NCI-H146 treated with DMSO at 0.1 percent for 48 hours (cell line): Measurements from ENCODE around the gene MIEN1.
"Not testable (repeated sequence)": the region's sequence is repeated elsewhere in the genome, so short reads cannot be mapped to it uniquely, and the experiment has no call there.

Experiments used
- DNase-seq: peaks from one replicate; lab custom pipeline; 2025; ENCODE audit not compliant: unreplicated experiment; lab: John Stamatoyannopoulos, UW

The MIEN1 gene

DNA sequence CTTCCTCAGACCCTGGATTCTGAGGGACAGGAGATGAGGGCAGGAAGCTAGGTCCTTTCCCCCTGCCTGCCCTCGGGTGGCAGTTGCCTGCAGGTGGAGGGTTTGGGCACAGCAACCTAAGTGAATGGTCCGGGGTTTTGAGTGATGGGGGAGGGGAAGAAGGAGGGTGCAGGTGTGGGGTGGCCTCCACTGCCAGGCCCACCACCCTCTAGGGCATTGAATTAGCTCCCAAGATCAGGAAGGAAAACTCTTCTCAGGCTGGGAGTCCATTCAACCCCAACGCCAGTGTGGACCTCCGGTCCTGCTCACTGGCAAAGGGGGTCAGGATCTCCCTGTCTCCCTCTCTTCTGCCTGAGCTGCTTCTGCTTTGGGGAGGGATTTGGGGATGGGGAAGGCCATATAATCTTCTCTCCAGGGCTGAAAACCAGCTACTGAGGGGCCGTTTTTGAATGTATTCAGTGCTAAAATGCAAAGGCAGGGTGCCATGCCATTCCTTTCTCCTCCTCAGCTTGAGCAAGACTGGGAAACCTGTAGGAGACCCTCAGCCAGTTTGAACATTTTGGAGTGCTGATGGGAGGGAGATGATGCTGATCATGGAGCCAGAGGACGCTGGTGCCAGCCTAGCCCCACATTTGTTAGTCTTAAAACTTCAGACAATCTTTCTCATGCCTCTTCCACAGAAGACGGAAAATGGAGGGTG, 26.2 kb upstream of the MIEN1 start:
- no peak for DNase-seq

GRCh38 chr17:39755554-39756379, 25.4 kb upstream of the MIEN1 start:
- DNase-seq: no peak

- no peak for DNase-seq
Measured at GRCh38 chr17:39754958-39755553, 24.7 kb upstream of the MIEN1 start.

GRCh38 chr17:39754161-39754957, 24.0 kb upstream of the MIEN1 start:
- DNase-seq: peak; percentile 54

GRCh38 chr17:39753514-39754160, 23.3 kb upstream of the MIEN1 start:
- DNase-seq: no peak

DNA sequence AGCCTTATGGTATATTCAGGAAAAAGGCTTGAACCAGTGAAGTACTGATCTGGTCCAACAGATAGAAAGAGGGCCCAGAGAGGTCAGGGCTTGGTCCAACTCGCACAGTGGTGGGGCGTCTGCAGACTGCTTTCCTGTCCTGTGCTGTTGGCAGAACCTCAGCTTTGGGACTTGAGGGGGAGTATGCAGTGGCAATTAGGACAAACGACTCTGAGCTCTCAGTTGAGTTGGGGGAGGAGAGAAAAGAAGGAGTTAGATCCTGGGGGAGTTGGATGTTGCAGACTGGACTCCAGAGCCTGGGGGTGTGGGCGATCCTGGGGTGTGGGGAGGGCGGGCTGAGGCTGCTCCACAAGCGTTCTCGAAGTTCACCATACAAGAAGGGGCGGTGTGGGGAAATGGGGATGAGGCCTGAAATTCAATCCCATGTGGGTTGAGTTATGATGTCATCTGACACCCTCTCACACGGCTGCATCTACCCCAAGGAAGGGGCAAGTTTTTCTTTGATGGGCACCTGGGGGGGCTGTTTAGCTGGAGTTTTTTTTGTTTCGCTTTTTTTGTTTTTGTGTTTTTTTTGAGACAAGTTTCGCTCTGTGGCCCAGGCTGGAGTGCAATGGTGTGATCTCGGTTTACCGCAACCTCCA, 22.0 kb upstream of the MIEN1 start:
- no peak for DNase-seq

DNA sequence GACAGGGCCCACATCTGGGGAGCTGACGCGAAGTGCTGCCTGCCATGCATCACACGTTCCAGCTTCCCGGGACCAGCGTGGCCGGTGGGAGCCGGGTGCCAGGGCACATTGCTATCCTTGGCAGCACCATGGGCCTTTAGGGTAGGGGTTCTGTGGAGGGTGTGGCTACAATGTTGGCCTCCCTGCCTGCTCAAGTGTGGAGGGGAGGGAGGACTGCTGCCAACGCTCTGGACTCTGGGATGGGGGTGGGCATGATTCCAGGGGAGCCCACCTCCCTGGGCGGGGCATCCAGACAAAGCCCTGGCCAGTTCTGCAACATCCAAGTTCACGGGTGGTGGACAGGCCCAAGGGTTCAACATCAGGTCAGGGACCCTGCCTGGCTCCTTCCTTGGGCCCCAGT, 21.3 kb upstream of the MIEN1 start:
- DNase-seq: no peak

- no peak for DNase-seq
Measured at GRCh38 chr17:39751016-39751543, 20.7 kb upstream of the MIEN1 start.

DNA sequence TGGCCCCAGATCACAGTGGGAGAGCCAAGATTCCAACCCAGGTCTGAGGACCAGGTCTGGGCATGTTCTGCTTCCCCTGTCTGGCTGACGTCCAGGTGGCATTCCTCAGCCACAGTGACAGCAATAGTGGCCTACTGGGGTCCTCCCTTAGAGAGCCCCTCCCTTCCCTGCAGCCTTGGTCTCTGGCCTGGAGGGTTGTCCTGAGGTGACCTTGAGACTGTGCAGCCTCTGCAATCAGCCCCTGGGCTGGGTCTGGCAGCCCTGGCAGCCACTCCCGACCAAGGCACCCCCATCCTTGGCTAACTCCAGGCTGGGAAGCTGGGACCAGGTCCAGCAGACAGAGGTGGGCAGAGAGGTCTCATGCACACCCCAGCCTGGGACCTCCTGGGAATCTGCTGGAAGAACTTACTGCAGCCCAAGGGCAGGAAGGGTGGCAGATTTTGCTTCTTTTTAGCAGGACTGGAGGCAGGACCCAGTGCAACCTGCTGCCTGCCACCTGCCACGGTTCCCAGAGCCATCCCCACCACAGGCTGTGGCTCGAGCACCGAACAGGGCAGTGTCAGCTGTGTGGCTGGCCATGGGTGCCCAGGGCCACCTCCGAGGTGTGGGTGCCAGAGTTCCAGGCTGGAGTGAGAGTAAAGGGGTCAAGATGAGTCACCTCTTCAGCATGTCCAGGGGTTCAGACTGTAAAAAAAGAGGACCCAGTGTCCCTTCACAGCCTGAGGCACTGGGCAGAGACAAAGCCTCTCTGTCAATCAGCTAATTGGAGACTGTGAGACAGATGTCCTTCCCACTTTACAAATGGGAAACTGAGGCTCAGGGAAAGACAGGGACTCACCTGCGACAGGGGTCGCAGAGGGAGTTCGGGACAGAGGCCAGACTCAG, 20.0 kb upstream of the MIEN1 start:
- no peak for DNase-seq

DNA sequence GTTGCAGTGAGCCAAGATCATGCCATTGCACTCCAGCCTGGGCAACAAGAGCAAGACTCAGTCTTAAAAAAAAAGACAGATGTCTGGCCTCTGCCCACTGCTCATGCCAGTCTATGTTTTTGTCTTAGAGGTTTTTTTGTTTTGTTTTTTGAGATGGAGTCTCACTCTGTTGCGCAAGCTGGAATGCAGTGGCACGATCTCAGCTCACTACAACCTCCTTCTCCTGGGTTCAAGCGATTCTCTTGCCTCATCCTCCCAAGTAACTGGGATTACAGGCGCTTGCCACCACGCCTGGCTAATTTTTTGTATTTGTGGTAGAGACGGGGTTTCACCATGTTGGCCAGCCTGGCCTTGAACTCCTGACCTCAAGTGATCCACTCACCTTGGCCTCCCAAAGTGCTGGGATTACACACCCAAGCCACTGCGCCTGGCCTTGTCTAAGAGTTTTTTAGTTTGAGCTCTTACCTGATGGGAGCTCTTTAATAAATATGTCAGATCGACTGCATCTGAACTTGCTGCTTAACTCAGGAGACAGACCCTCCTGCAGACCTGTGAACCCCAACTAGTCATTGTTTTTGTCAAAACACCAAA, 18.2 kb upstream of the MIEN1 start:
- DNase-seq: not testable (repeated sequence)

DNA sequence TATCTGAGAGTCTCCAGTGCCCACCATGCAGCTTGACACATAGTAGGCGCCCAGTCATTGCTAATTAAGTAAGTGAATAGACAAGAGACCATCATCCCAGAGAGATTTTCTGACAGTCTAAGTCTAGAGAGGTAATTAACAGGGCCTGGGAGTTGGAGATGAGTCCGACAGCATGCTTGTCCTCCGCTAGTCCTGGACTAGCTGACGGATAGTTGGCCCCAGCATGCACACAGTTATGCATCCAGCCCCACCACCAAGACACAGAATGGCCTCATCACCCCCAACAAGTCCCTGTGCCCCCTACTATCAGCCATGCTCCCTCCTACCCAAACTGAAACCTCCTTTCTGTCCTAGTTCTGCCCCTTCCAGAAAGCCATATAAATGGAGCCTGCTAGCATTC, 17.4 kb upstream of the MIEN1 start:
- no peak for DNase-seq

DNA sequence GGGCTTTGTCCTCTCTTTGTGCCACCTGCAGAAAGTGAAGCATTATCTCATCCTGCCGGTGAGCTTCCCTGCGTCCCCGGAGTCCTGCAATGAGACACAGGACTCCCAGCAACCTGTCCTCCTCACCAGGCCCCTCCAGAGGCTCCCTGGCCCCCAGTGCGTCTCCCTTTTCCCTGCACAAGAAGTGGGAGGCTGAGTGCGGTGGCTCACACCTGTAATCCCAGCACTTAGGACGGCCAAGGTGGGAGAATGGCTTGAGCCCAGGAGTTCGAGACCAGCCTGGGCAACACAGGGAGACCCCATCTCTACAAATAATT, 15.8 kb upstream of the MIEN1 start:
- DNase-seq: no peak

DNA sequence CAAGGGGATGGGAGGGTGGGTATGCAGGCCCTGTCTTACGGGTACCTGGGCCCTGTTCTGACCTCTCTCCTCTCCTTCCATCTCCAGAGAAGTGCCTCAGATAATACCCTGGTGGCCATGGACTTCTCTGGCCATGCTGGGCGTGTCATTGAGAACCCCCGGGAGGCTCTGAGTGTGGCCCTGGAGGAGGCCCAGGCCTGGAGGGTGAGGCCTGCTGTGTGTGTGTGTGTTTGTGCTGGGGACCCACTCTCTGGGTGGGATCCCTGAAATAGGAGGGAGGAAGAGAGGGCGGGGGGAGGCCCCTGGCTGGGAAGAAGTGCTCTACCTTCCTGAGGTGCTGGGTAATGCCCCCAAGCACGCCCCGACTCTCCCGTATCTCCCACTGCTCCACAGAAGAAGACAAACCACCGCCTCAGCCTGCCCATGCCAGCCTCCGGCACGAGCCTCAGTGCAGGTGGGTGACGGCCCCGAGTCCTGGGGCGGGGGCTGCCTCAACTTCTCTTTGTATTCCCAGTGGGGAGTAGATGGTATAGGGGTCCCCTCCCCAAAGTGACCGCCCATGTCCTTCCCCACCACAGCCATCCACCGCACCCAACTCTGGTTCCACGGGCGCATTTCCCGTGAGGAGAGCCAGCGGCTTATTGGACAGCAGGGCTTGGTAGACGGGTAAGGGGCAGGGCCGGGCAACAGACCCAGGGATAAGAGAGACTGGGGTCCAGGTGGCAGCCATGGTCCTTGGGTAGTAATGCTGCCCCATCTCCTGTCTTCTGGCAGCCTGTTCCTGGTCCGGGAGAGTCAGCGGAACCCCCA, 15.2 kb upstream of the MIEN1 start:
- DNase-seq: no peak

- DNase-seq: no peak
Measured at GRCh38 chr17:39744836-39745215, 14.5 kb upstream of the MIEN1 start.

DNA sequence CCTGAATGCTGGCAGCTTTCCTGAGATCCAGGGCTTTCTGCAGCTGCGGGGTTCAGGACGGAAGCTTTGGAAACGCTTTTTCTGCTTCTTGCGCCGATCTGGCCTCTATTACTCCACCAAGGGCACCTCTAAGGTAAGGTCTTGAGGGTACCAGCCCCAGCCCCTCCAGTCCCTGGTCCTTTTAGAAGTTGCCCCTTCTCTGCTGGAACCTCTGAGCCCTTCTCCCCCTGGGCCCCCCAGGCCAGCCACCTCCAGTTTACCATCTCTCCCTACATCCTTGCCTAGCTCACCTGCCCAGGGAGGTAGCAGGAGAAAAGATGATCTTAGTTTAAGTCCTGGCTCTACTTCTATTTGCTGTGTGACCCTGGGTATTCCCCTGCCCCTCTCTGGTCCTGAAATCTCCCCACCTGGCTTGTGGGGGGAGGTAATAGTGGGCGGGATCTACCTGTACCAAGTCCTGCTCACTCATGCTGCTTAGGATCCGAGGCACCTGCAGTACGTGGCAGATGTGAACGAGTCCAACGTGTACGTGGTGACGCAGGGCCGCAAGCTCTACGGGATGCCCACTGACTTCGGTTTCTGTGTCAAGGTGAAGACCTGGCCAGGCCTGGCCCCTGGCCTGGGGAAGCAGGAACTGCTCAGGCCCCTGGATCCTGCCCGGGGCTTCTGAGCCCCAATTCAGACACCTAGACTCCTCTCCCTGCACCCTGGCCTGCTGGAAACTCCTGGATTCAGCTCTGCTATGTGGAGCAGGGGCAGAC, 13.9 kb upstream of the MIEN1 start:
- no peak for DNase-seq

DNA sequence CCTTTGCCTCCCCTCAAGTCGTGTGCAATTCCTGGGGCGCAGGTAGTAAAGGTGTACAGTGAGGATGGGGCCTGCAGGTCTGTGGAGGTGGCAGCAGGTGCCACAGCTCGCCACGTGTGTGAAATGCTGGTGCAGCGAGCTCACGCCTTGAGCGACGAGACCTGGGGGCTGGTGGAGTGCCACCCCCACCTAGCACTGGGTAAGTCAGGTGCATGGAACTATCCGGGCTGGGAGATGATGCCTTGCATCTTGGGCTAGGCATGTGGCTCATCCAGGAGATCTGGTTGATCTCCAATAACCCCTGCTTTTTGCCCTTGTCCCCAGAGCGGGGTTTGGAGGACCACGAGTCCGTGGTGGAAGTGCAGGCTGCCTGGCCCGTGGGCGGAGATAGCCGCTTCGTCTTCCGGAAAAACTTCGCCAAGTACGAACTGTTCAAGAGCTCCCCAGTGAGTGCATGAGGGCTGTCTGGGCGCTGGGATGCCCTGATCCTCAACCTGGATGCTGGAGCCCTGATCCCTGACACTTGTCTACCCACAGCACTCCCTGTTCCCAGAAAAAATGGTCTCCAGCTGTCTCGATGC, 12.6 kb upstream of the MIEN1 start:
- no peak for DNase-seq
